Measurements from ENCODE around the gene KRT71. TPM values are rescaled to one million over a fixed set of nuclear protein-coding genes. Genes with fewer than 3 reads are reported as not detected.

The KRT71 gene
- total RNA-seq, 1 experiment from 2014 or later = not detected

DNA sequence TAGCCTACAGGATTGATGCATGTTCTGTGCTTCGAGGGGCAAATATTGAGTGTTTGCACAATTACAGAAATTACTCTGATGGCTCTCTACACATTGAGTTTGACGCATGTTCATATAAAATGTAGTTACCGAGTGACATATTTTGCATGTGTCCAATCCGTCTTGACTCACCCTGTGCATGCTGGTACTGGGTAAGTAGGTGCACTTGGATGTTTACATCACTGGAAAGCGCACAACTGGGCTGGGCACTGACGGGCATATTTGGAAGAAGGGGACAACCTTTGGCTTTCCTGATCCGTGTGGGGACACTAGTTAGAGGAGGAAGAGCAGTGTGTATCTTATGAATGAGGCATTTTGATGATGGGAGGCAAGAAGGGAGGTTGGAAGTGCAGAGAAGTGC lies 55.0 kb downstream of the KRT71 start:
- no peak overlapping the region for H3K4me3 ChIP-seq
- no peaks in the 10 kb centered on the region; the same call in 1 of the 2 replicates for H3K9me3 ChIP-seq
- H3K36me3 ChIP-seq = no peaks in the 10 kb centered on the region
- DNase-seq = no peak
- no peaks in the 10 kb centered on the region for H3K27me3 ChIP-seq

DNA sequence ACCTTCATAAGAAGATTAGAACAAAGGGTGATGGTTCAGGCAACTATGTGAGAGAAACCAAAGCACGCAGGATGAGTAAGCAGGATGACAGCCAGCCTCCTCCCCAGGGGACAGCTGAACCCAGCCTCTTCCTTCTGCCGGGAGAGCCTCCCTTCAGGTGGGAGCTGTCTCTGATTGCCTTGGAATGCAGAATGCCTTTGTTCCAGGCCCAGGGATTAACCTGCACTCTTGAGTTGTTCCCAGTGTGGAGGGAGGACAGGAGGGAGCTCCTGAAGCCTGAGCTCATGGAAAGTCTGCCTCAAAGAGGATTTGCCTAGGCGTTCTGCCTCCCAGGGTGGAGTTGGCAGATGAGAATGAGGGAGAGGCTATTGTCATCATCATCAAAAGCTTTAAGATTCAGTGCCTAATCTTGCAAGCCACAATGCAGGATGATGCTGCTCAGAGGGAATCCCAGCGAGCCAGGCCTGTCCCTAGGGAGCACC lies 56.3 kb downstream of the KRT71 start:
- no peaks in the 10 kb centered on the region for H3K36me3 ChIP-seq
- peak; percentile 84 for DNase-seq
- no peaks in the 10 kb centered on the region; the same call in 1 of the 2 replicates for H3K9me3 ChIP-seq
- H3K4me3 ChIP-seq = no peak overlapping the region
- no peaks in the 10 kb centered on the region for H3K27me3 ChIP-seq

DNA sequence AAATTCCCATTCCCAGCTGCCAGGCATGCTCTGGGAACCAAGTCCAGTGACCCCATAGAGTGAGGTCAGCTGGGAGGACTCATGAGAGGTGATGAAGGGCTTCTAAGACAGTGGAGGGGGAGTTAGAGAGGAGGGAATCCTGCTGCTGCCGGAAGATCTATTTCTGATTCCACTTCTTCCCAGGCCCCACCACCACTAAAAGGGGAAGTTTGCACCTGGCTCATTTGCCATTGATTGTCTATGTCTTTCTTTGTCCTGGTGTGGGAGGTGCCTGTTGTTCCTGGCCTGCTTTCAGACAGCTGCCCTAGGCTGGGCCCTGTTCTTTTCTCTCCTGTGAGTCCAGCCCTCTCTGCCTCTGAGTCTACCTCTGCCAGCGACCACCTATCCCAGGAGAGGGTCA lies 56.9 kb downstream of the KRT71 start:
- no peak for DNase-seq
- Histone ChIP-seq H3K36me3 (no peaks in the 10 kb centered on the region), H3K9me3 (no peaks in the 10 kb centered on the region; the same call in 1 of the 2 replicates), H3K27me3 (no peaks in the 10 kb centered on the region), H3K4me3 (no peak overlapping the region)

DNA sequence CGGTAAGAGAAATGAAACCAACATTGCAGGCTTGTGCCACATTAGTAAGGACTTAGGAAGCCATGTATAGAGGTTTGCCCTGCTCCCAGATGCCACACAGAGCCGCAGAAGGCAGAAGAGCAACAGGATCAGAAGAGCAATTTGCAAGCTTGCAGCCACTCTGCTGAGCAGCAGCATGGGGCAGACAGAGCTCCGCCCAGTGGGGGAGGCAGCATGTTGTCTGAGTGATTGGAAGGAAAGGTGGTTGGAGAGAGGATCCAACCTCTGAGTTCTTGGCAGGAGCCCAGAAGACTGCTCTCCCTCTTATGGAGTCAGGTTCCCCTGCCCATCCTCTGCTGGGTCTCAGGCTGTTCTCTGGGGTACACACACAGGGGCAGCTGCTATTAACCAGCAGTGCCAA lies 57.6 kb downstream of the KRT71 start:
- Histone ChIP-seq H3K9me3 (no peaks in the 10 kb centered on the region; the same call in 1 of the 2 replicates), H3K27me3 (no peaks in the 10 kb centered on the region), H3K36me3 (no peaks in the 10 kb centered on the region), H3K4me3 (no peak overlapping the region)
- DNase-seq = no peak

DNA sequence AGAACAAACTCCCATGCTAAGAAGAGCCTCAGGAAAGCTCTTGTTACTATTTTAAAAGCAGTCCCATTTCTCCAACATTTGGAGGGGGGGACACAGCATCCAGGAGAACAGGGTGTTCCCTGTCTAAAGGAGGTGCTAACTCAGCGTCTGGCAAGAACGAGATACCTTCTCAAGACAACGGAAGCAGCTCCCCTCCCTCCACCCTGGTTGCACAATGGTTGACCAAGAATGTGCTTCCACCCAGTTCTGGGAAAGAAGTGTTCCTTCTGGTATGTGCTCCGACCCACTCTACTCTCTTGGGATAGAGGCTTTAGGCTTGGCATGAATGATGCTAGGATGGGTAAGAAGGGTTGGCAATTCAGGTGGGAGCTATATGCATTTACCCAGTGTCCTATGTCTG lies 58.4 kb downstream of the KRT71 start:
- Histone ChIP-seq H3K36me3 (no peaks in the 10 kb centered on the region), H3K27me3 (no peaks in the 10 kb centered on the region), H3K9me3 (no peaks in the 10 kb centered on the region), H3K4me3 (no peak overlapping the region)
- no peak for DNase-seq

DNA sequence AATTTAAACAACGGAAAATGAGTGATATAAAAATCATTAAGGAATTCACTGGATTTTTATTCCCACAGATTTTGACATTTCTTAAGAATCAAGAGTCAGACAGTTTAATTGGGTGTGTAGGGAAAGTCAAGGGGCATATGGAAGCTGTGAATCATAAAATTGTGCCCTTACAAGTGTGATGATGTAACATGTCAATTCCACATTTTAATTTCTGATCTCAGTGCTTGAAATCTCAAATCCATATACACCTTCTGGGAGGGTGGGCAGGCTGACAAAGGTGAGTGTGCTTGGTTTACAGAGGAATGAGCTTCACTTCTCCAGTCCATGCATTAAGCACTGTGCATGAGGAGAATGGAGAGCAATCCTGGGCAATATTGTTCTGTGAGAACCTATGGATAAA lies 58.8 kb downstream of the KRT71 start:
- DNase-seq = no peak
- Histone ChIP-seq H3K9me3 (no peaks in the 10 kb centered on the region), H3K4me3 (no peak overlapping the region), H3K27me3 (no peaks in the 10 kb centered on the region), H3K36me3 (no peaks in the 10 kb centered on the region)

Other genes starting within 250 kb of the KRT71 start
- gene KRT83, start 231.7 kb downstream of the KRT71 start, total RNA-seq (2014; rRNA removed; shearing (Covaris generic); ENCODE audit: low replicate concordance) = not detected in 2 replicates
- not detected in 2 replicates for gene KRT85, start 185.7 kb downstream of the KRT71 start, total RNA-seq (2014; rRNA removed; shearing (Covaris generic); ENCODE audit: low replicate concordance)
- not detected in 2 replicates for gene KRT84, start 167.5 kb downstream of the KRT71 start, total RNA-seq (2014; rRNA removed; shearing (Covaris generic); ENCODE audit: low replicate concordance)
- not detected in 2 replicates for gene KRT82, start 146.8 kb downstream of the KRT71 start, total RNA-seq (2014; rRNA removed; shearing (Covaris generic); ENCODE audit: low replicate concordance)
- not detected in 2 replicates for gene KRT75, start 118.8 kb downstream of the KRT71 start, total RNA-seq (2014; rRNA removed; shearing (Covaris generic); ENCODE audit: low replicate concordance)
- not detected in 2 replicates for gene KRT6B, start 101.0 kb downstream of the KRT71 start, total RNA-seq (2014; rRNA removed; shearing (Covaris generic); ENCODE audit: low replicate concordance)
- not detected in 2 replicates for gene KRT6C, start 79.3 kb downstream of the KRT71 start, total RNA-seq (2014; rRNA removed; shearing (Covaris generic); ENCODE audit: low replicate concordance)
- not detected in 2 replicates for gene KRT6A, start 59.9 kb downstream of the KRT71 start, total RNA-seq (2014; rRNA removed; shearing (Covaris generic); ENCODE audit: low replicate concordance)
- gene KRT5, start 32.8 kb downstream of the KRT71 start, total RNA-seq (2014; rRNA removed; shearing (Covaris generic); ENCODE audit: low replicate concordance) = 0.23 TPM in 1 of 2 replicates, not detected in the other
- gene KRT74, start 20.7 kb upstream of the KRT71 start, total RNA-seq (2014; rRNA removed; shearing (Covaris generic); ENCODE audit: low replicate concordance) = not detected in 2 replicates
- not detected in 2 replicates for gene KRT72, start 48.3 kb upstream of the KRT71 start, total RNA-seq (2014; rRNA removed; shearing (Covaris generic); ENCODE audit: low replicate concordance)
- gene KRT73, start 65.4 kb upstream of the KRT71 start, total RNA-seq (2014; rRNA removed; shearing (Covaris generic); ENCODE audit: low replicate concordance) = not detected in 2 replicates
- not detected in 2 replicates for gene KRT2, start 99.1 kb upstream of the KRT71 start, total RNA-seq (2014; rRNA removed; shearing (Covaris generic); ENCODE audit: low replicate concordance)
- not detected in 2 replicates for gene KRT1, start 127.3 kb upstream of the KRT71 start, total RNA-seq (2014; rRNA removed; shearing (Covaris generic); ENCODE audit: low replicate concordance)
- gene KRT77, start 150.4 kb upstream of the KRT71 start, total RNA-seq (2014; rRNA removed; shearing (Covaris generic); ENCODE audit: low replicate concordance) = not detected in 2 replicates
- gene KRT76, start 224.2 kb upstream of the KRT71 start, total RNA-seq (2014; rRNA removed; shearing (Covaris generic); ENCODE audit: low replicate concordance) = not detected in 2 replicates
- gene KRT3, start 243.0 kb upstream of the KRT71 start, total RNA-seq (2014; rRNA removed; shearing (Covaris generic); ENCODE audit: low replicate concordance) = not detected in 2 replicates